Measurements from ENCODE around the gene RNF214. TPM values are rescaled to one million over a fixed set of nuclear protein-coding genes. Genes with fewer than 3 reads are reported as not detected.

Gene RNF214
- total and polyA plus RNA-seq, 7 experiments from 2014 or later: 9.7 to 36.0 (median 20.8) TPM

GRCh38 chr11:117284053-117284452 lies 51.6 kb downstream of the RNF214 start:
- H3K27ac ChIP-seq (ENCODE audit: low read depth, low read length): no peak overlapping the region
- Mint-ChIP-seq H3K4me1 (peaks cover 3 to 11% (median 7%) of the 10 kb centered on the region in 7 donors), H3K27me3 (no peaks in the 10 kb centered on the region), H3K36me3 (peaks cover 4 to 72% (median 34%) of the 10 kb centered on the region in 5 donors), H3K9me3 (no peaks in the 10 kb centered on the region), H3K27ac (peak overlapping the region in 1 of 9 donors; percentile 33), H3K4me3 (no peak overlapping the region)
- H3K27me3 ChIP-seq (ENCODE audit: control insufficient read depth in 2 of 2, insufficient read depth in 2 of 2, low read length in 2 of 2): no peaks in the 10 kb centered on the region
- peaks cover 0 to 75% (median 8%) of the 10 kb centered on the region in 3 experiments for H3K36me3 ChIP-seq (ENCODE audit: control insufficient read depth in 2 of 3, insufficient read depth in 3 of 3, low read length in 3 of 3)
- no peaks in the 10 kb centered on the region for H3K9me3 ChIP-seq (ENCODE audit: control insufficient read depth in 2 of 3, low read length in 3 of 3)
- peaks cover 0 to 24% of the 10 kb centered on the region in 2 donors for H3K4me1 ChIP-seq (ENCODE audit: control insufficient read depth in 2 of 2, insufficient read depth in 2 of 2, low read length in 2 of 2)
- ATAC-seq (no peak), DNase-seq (no peak)
- CTCF ChIA-PET: no interaction called here
- intact Hi-C loops (cut with micrococcal nuclease): no loop called here
- POLR2A ChIA-PET: no interaction called here
- no peak overlapping the region for H3K4me3 ChIP-seq (ENCODE audit: low read length)

GRCh38 chr11:117286588-117286987 lies 54.1 kb downstream of the RNF214 start:
- Mint-ChIP-seq H3K36me3 (peaks cover 4 to 68% (median 28%) of the 10 kb centered on the region in 5 donors), H3K4me1 (no peaks in the 10 kb centered on the region), H3K27ac (peak overlapping the region in 2 of 9 donors; percentile 3 to 39), H3K4me3 (no peak overlapping the region), H3K27me3 (no peaks in the 10 kb centered on the region), H3K9me3 (no peaks in the 10 kb centered on the region)
- no peak overlapping the region for H3K27ac ChIP-seq (ENCODE audit: low read depth, low read length)
- ChIA-PET POLR2A (no interaction called here), CTCF (no interaction called here)
- no peak overlapping the region for H3K4me3 ChIP-seq (ENCODE audit: low read length)
- no peak for ATAC-seq
- H3K9me3 ChIP-seq (ENCODE audit: control insufficient read depth in 2 of 3, low read length in 3 of 3): no peaks in the 10 kb centered on the region
- intact Hi-C loops (cut with micrococcal nuclease): no loop called here
- no peak for DNase-seq
- H3K36me3 ChIP-seq (ENCODE audit: control insufficient read depth in 2 of 3, insufficient read depth in 3 of 3, low read length in 3 of 3): peaks cover 0 to 65% (median 8%) of the 10 kb centered on the region in 3 experiments
- H3K27me3 ChIP-seq (ENCODE audit: control insufficient read depth in 2 of 2, insufficient read depth in 2 of 2, low read length in 2 of 2): no peaks in the 10 kb centered on the region
- peaks cover 0 to 6% of the 10 kb centered on the region in 2 donors for H3K4me1 ChIP-seq (ENCODE audit: control insufficient read depth in 2 of 2, insufficient read depth in 2 of 2, low read length in 2 of 2)

- intact Hi-C loops (cut with micrococcal nuclease): no loop called here
- Histone ChIP-seq H3K36me3 (ENCODE audit: control insufficient read depth in 2 of 3, insufficient read depth in 3 of 3, low read length in 3 of 3) (peaks cover 0 to 54% (median under 1%) of the 10 kb centered on the region in 3 experiments), H3K27ac (ENCODE audit: low read depth, low read length) (no peak overlapping the region), H3K4me1 (ENCODE audit: control insufficient read depth in 2 of 2, insufficient read depth in 2 of 2, low read length in 2 of 2) (no peaks in the 10 kb centered on the region), H3K27me3 (ENCODE audit: control insufficient read depth in 2 of 2, insufficient read depth in 2 of 2, low read length in 2 of 2) (no peaks in the 10 kb centered on the region), H3K4me3 (ENCODE audit: low read length) (no peak overlapping the region), H3K9me3 (ENCODE audit: control insufficient read depth in 2 of 3, low read length in 3 of 3) (no peaks in the 10 kb centered on the region)
- Mint-ChIP-seq H3K27me3 (no peaks in the 10 kb centered on the region), H3K36me3 (peaks cover 4 to 57% (median 17%) of the 10 kb centered on the region in 5 donors), H3K4me1 (peaks cover 0 to under 1% (median 0%) of the 10 kb centered on the region in 7 donors), H3K9me3 (no peaks in the 10 kb centered on the region), H3K4me3 (no peak overlapping the region), H3K27ac (peak overlapping the region in 1 of 9 donors; percentile 33)
- ATAC-seq (no peak), DNase-seq (no peak)
- ChIA-PET CTCF (no interaction called here), POLR2A (interaction anchor here (1.3 kb wide), 1 partner anchor 9 kb away, joined by 3 read pairs; no protein-coding TSS in a partner anchor)
Measured at GRCh38 chr11:117287668-117288067, 55.2 kb downstream of the RNF214 start.

- CTCF ChIA-PET: no interaction called here
Measured at GRCh38 chr11:117289795-117290194, 57.3 kb downstream of the RNF214 start.

GRCh38 chr11:117290809-117291396 lies 58.4 kb downstream of the RNF214 start, which contains the start of gene BACE1-AS:
BACE1-AS (plus strand) TSS chr11:117291346.
- no peak within 1 kb of the TSS for H3K4me3 Mint-ChIP-seq
- peaks cover 0 to 23% (median 0%) of the 10 kb centered on the region in 3 experiments for H3K36me3 ChIP-seq (ENCODE audit: control insufficient read depth in 2 of 3, insufficient read depth in 3 of 3, low read length in 3 of 3)
- H3K9me3 ChIP-seq (ENCODE audit: control insufficient read depth in 2 of 3, low read length in 3 of 3): no peaks in the 10 kb centered on the region
- H3K27me3 ChIP-seq (ENCODE audit: control insufficient read depth in 2 of 2, insufficient read depth in 2 of 2, low read length in 2 of 2): no peaks in the 10 kb centered on the region
- H3K27me3 Mint-ChIP-seq: no peaks in the 10 kb centered on the region
- no peak within 1 kb of the TSS for H3K4me3 ChIP-seq (ENCODE audit: low read length)
- ATAC-seq: no peak
- no peaks in the 10 kb centered on the region for H3K4me1 ChIP-seq (ENCODE audit: control insufficient read depth in 2 of 2, insufficient read depth in 2 of 2, low read length in 2 of 2)
- POLR2A ChIA-PET: no interaction called here
- peak within 1 kb of the TSS in 3 of 9 donors; percentile 41 to 81 (median 67) for H3K27ac Mint-ChIP-seq
- no peaks in the 10 kb centered on the region for H3K9me3 Mint-ChIP-seq
- H3K27ac ChIP-seq (ENCODE audit: low read depth, low read length): no peak within 1 kb of the TSS
- peaks cover 0 to 6% (median 0%) of the 10 kb centered on the region in 7 donors for H3K4me1 Mint-ChIP-seq
- intact Hi-C loops (cut with micrococcal nuclease): no loop called here
- peaks cover 0 to 36% (median 13%) of the 10 kb centered on the region in 5 donors for H3K36me3 Mint-ChIP-seq
- no peak for DNase-seq
- CTCF ChIA-PET: interaction anchor here (0.6 kb wide), 1 partner anchor 406 kb away, joined by 3 read pairs; no protein-coding TSS in a partner anchor

More at GRCh38 chr11:117289795-117290194, 57.3 kb downstream of the RNF214 start:
- H3K36me3 Mint-ChIP-seq: peaks cover 2 to 44% (median 13%) of the 10 kb centered on the region in 5 donors
- no peak overlapping the region for H3K4me3 Mint-ChIP-seq
- H3K27ac Mint-ChIP-seq: peak overlapping the region in 1 of 9 donors; percentile 41
- H3K4me1 ChIP-seq (ENCODE audit: control insufficient read depth in 2 of 2, insufficient read depth in 2 of 2, low read length in 2 of 2): no peaks in the 10 kb centered on the region
- intact Hi-C loops (cut with micrococcal nuclease): no loop called here
- ATAC-seq (no peak), DNase-seq (no peak)
- H3K9me3 Mint-ChIP-seq: no peaks in the 10 kb centered on the region
- peaks cover 0 to 34% (median 0%) of the 10 kb centered on the region in 3 experiments for H3K36me3 ChIP-seq (ENCODE audit: control insufficient read depth in 2 of 3, insufficient read depth in 3 of 3, low read length in 3 of 3)
- H3K27me3 Mint-ChIP-seq: no peaks in the 10 kb centered on the region
- no peaks in the 10 kb centered on the region for H3K9me3 ChIP-seq (ENCODE audit: control insufficient read depth in 2 of 3, low read length in 3 of 3)
- POLR2A ChIA-PET: no interaction called here
- peaks cover 0 to 6% (median 0%) of the 10 kb centered on the region in 7 donors for H3K4me1 Mint-ChIP-seq
- no peaks in the 10 kb centered on the region for H3K27me3 ChIP-seq (ENCODE audit: control insufficient read depth in 2 of 2, insufficient read depth in 2 of 2, low read length in 2 of 2)
- no peak overlapping the region for H3K27ac ChIP-seq (ENCODE audit: low read depth, low read length)
- no peak overlapping the region for H3K4me3 ChIP-seq (ENCODE audit: low read length)

DNA sequence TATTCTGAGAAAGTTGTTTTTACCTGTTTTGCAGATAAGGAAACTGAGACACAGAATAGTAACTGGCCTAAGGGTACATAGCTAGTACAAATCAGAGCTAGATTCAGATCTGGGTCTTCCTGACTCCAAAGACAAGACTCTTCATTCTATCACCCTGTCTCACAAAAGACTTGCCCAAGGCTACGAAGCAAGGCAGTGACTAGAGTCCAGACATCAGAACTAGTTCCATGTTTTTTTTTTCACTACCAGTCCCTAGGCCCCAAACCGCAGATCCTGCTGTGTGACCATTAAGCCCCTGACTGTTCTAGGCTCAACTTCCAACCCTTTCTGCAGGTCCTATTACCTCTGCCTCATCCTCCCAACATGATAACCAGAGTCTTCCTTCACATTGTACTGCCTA lies 60.1 kb downstream of the RNF214 start:
- ATAC-seq (no peak), DNase-seq (no peak)
- Mint-ChIP-seq H3K36me3 (peaks cover 0 to 25% (median 5%) of the 10 kb centered on the region in 5 donors), H3K27ac (no peak overlapping the region), H3K4me1 (peaks cover 0 to 6% (median 0%) of the 10 kb centered on the region in 7 donors), H3K9me3 (no peaks in the 10 kb centered on the region), H3K27me3 (no peaks in the 10 kb centered on the region), H3K4me3 (no peak overlapping the region)
- POLR2A ChIA-PET: interaction anchor here (0.7 kb wide), 1 partner anchor 11 kb away, joined by 3 read pairs; no protein-coding TSS in a partner anchor
- no peaks in the 10 kb centered on the region for H3K27me3 ChIP-seq (ENCODE audit: control insufficient read depth in 2 of 2, insufficient read depth in 2 of 2, low read length in 2 of 2)
- peaks cover 0 to 17% (median 0%) of the 10 kb centered on the region in 3 experiments for H3K36me3 ChIP-seq (ENCODE audit: control insufficient read depth in 2 of 3, insufficient read depth in 3 of 3, low read length in 3 of 3)
- H3K27ac ChIP-seq (ENCODE audit: low read depth, low read length): no peak overlapping the region
- H3K4me3 ChIP-seq (ENCODE audit: low read length): no peak overlapping the region
- intact Hi-C loops (cut with micrococcal nuclease): no loop called here
- H3K4me1 ChIP-seq (ENCODE audit: control insufficient read depth in 2 of 2, insufficient read depth in 2 of 2, low read length in 2 of 2): no peaks in the 10 kb centered on the region
- CTCF ChIA-PET: no interaction called here
- H3K9me3 ChIP-seq (ENCODE audit: control insufficient read depth in 2 of 3, low read length in 3 of 3): no peaks in the 10 kb centered on the region
